ENCODE data around the gene COL12A1. TPM values are rescaled to one million over a fixed set of nuclear protein-coding genes. Genes with fewer than 3 reads are reported as not detected.

The COL12A1 gene
- total RNA-seq, 4 donors from 2014 or later: 14.2 to 45.1 (median 32.3) TPM

DNA sequence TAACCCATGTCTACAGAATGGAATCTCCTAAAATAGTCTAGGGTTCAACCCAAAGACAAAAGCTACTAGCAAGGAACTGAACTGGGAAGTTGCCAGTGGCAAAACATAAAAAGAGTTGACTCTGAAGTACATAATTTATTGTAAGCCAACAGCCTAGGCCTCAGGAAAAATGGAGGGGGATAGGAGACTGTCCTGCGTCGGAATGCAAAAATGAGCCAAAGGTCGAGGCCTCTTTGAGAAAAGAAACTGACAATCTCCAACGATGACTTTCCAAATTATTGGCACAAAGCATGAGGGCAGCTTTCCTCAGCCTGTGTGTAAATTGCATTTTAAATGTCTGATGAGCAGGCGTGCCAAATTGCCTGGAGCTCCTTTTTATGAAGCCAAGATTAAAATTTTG, 2.1 kb downstream of the COL12A1 start:
- WGBS, 2 donors (ENCODE audit: low coverage in 1 of 2): 13 to 25% methylated on average over 4 to 5 of the region's 5 CpGs
- Histone ChIP-seq H3K27ac (peak overlapping the region; percentile 79 to 86 (median 84)), H3K9me3 (no peaks in the 10 kb centered on the region), H3K4me3 (peak overlapping the region; percentile 2 to 55 (median 39)), H3K27me3 (peaks cover 87% of the 10 kb centered on the region), H3K4me1 (peaks cover 4 to 56% (median 14%) of the 10 kb centered on the region in 4 donors), H3K36me3 (no peaks in the 10 kb centered on the region)
- no peak for DNase-seq
- intact Hi-C loops (cut with DNase I; ENCODE audit: low total_unique reads): loop anchor here (5.0 to 10.0 kb wide), 3 partner anchors 449 to 1231 kb away; no protein-coding TSS in a partner anchor
- TF ChIP-seq POLR2AphosphoS5 (IDR thresholded peaks at IDR 0.05) (no peak), EP300 (IDR thresholded peaks at IDR 0.05; ENCODE audit: low read depth) (no peak), POLR2A (IDR thresholded peaks at IDR 0.05) (no peak)
- TF ChIP-seq, protein P1, sequence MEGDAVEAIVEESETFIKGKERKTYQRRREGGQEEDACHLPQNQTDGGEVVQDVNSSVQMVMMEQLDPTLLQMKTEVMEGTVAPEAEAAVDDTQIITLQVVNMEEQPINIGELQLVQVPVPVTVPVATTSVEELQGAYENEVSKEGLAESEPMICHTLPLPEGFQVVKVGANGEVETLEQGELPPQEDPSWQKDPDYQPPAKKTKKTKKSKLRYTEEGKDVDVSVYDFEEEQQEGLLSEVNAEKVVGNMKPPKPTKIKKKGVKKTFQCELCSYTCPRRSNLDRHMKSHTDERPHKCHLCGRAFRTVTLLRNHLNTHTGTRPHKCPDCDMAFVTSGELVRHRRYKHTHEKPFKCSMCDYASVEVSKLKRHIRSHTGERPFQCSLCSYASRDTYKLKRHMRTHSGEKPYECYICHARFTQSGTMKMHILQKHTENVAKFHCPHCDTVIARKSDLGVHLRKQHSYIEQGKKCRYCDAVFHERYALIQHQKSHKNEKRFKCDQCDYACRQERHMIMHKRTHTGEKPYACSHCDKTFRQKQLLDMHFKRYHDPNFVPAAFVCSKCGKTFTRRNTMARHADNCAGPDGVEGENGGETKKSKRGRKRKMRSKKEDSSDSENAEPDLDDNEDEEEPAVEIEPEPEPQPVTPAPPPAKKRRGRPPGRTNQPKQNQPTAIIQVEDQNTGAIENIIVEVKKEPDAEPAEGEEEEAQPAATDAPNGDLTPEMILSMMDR (IDR thresholded peaks at IDR 0.05): no peak
- in situ Hi-C loops (cut with MboI; ENCODE audit: low pct_ligation_motif_present in 1 of 4, low pct_unique_long_range_greater_than_20kb in 1 of 4, low sequenced_read_pairs in 3 of 4): loop anchor here in 3 of 4 donors (25.0 kb wide), 4 partner anchors 791 to 1466 kb away; no protein-coding TSS in a partner anchor

DNA sequence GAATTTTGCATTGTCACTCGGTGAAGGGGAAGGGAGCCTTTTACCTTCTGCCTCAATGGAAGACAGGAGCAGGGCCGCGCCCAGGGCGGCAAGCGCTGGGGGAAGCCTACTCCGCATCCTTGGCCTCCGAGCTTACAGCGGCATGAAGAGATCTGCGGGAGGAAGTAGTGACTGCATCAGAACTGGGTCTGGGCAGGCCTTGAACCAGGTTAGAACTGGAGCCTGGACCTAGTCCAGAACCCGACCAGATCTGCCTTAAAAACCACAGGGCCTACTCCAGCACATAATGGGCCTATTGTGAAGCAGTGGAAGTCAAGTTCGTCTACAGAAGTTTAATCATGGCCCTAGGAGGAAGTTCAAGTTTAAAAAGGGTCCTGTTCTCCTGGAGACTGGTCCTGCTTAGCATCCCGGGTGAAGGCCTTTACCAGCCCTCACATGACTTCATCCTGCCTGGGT, 3.1 kb downstream of the COL12A1 start:
- Histone ChIP-seq H3K4me3 (peak overlapping the region in 2 of 4 donors; percentile 10 to 33), H3K36me3 (no peaks in the 10 kb centered on the region), H3K4me1 (peaks cover 0 to 50% (median 8%) of the 10 kb centered on the region in 4 donors), H3K27me3 (peaks cover 79% of the 10 kb centered on the region), H3K27ac (peak overlapping the region; percentile 79 to 86 (median 84)), H3K9me3 (no peaks in the 10 kb centered on the region)
- intact Hi-C loops (cut with DNase I; ENCODE audit: low total_unique reads): loop anchor here (5.0 to 10.0 kb wide), 3 partner anchors 448 to 1230 kb away; no protein-coding TSS in a partner anchor
- 43 to 72% methylated on average over 1 to 12 of the region's 12 CpGs for WGBS, 2 donors (ENCODE audit: low coverage in 1 of 2)
- no peak for TF ChIP-seq POLR2AphosphoS5 (IDR thresholded peaks at IDR 0.05)
- TF ChIP-seq, protein P1 (IDR thresholded peaks at IDR 0.05): no peak
- TF ChIP-seq POLR2A (IDR thresholded peaks at IDR 0.05): no peak
- TF ChIP-seq EP300 (IDR thresholded peaks at IDR 0.05; ENCODE audit: low read depth): no peak
- in situ Hi-C loops (cut with MboI; ENCODE audit: low pct_ligation_motif_present in 1 of 4, low pct_unique_long_range_greater_than_20kb in 1 of 4, low sequenced_read_pairs in 3 of 4): loop anchor here in 3 of 4 donors (25.0 kb wide), 4 partner anchors 790 to 1465 kb away; no protein-coding TSS in a partner anchor
- DNase-seq: no peak

DNA sequence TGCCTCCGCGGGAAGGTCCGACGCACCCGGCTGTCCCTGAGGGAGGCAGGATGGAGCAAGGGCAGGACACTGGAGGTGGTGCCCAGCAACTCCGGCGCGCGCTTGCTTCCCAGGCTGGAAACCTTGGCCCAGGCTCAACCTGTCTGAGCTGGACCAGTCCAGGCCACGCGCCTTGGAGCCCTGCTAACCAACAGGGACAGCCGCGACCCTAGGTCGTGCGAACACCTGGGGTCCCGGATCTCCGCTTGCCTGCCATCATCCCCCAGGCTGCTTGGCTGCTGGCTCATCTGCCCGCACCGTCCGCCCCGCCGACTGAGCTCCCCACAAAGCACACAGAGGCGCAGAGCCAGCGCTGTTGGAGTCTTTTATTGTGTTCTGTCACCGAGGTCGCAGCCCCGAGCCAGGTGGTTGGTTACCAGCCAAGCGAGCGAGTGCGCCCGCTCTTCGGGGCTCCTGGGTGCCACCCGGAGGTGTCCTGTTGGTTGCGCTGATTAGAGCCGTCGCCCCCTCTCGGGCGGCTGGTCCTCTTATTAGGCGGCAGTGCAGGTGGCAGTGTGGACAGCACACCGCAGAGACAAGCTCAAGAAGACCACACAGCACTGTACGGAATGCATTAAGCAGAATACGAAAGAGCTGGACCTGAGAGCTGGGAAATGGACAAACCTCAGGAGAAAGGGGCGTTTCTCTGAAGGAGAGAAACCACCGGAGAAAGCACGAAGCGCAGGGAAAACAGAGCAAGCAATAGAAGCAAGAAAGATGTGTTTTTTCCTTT, 3.8 kb downstream of the COL12A1 start:
- 30 to 38% methylated on average over 2 to 43 of the region's 46 CpGs for WGBS, 2 donors (ENCODE audit: low coverage in 1 of 2)
- peaks cover 73% of the 10 kb centered on the region for H3K27me3 ChIP-seq
- peak; percentile 16 for DNase-seq
- H3K27ac ChIP-seq: peak overlapping the region; percentile 79 to 86 (median 84)
- intact Hi-C loops (cut with DNase I; ENCODE audit: low total_unique reads) (loop anchor here (5.0 to 10.0 kb wide), 3 partner anchors 447 to 1230 kb away; no protein-coding TSS in a partner anchor), in situ Hi-C loops (cut with MboI; ENCODE audit: low pct_ligation_motif_present in 1 of 4, low pct_unique_long_range_greater_than_20kb in 1 of 4, low sequenced_read_pairs in 3 of 4) (loop anchor here in 3 of 4 donors (25.0 kb wide), 4 partner anchors 790 to 1465 kb away; no protein-coding TSS in a partner anchor)
- TF ChIP-seq POLR2AphosphoS5 (IDR thresholded peaks at IDR 0.05): no peak
- TF ChIP-seq, protein P1 (IDR thresholded peaks at IDR 0.05): no peak
- TF ChIP-seq EP300 (IDR thresholded peaks at IDR 0.05; ENCODE audit: low read depth): no peak
- no peak for TF ChIP-seq POLR2A (IDR thresholded peaks at IDR 0.05)
- peak overlapping the region in 3 of 4 donors; percentile 10 to 33 (median 20) for H3K4me3 ChIP-seq
- H3K9me3 ChIP-seq: no peaks in the 10 kb centered on the region
- H3K4me1 ChIP-seq: peaks cover 0 to 47% (median 6%) of the 10 kb centered on the region in 4 donors
- no peaks in the 10 kb centered on the region for H3K36me3 ChIP-seq

DNA sequence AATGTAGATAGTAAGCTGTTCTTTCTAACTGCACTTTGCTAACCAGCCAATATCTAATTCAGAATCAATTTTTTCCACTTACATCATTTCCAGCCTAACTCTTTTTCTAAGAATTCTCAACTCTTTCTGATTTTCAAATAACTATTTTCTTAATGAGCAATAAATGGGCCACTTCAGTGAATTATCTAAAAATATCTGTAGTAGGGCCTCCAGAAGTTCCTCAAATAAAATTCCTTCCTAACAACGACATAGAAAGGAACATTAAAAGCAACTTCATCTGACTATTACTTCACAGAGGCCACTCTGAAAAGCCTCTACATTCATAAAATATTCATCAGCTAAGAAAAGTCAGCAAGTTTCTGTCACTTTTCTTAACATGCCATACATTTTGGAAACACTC, 4.8 kb downstream of the COL12A1 start:
- in situ Hi-C loops (cut with MboI; ENCODE audit: low pct_ligation_motif_present in 1 of 4, low pct_unique_long_range_greater_than_20kb in 1 of 4, low sequenced_read_pairs in 3 of 4): loop anchor here in 3 of 4 donors (25.0 kb wide), 4 partner anchors 789 to 1464 kb away; no protein-coding TSS in a partner anchor
- peaks cover 0 to 36% (median 3%) of the 10 kb centered on the region in 4 donors for H3K4me1 ChIP-seq
- H3K27me3 ChIP-seq: peaks cover 62% of the 10 kb centered on the region
- 24 to 36% methylated on average over 1 of the region's 1 CpG for WGBS, 2 donors (ENCODE audit: low coverage in 1 of 2)
- no peaks in the 10 kb centered on the region for H3K36me3 ChIP-seq
- H3K9me3 ChIP-seq: no peaks in the 10 kb centered on the region
- H3K4me3 ChIP-seq: no peak overlapping the region
- DNase-seq: no peak
- peak overlapping the region in 3 of 4 donors; percentile 79 to 86 (median 84) for H3K27ac ChIP-seq
- TF ChIP-seq, protein P1 (IDR thresholded peaks at IDR 0.05): no peak
- no peak for TF ChIP-seq EP300 (IDR thresholded peaks at IDR 0.05; ENCODE audit: low read depth)
- TF ChIP-seq POLR2A (IDR thresholded peaks at IDR 0.05): no peak
- no peak for TF ChIP-seq POLR2AphosphoS5 (IDR thresholded peaks at IDR 0.05)
- intact Hi-C loops (cut with DNase I; ENCODE audit: low total_unique reads): loop anchor here (5.0 to 10.0 kb wide), 3 partner anchors 446 to 1229 kb away; no protein-coding TSS in a partner anchor

Data from transverse colon (tissue), 4 donors.